Dermis microvascular lymphatic vessel endothelial cell (primary cell): Measurements from ENCODE around the gene TUSC1. TPM values are rescaled to one million over a fixed set of nuclear protein-coding genes. Genes with fewer than 3 reads are reported as not detected.
"Not testable (repeated sequence)": the region's sequence is repeated elsewhere in the genome, so short reads cannot be mapped to it uniquely, and the experiment has no call there.

Experiments
- DNase-seq, 2 donors: peaks; one replicate each; pipeline versions ENCODE4 v3.0.0 to v3.0.0-alpha.2; 2010; ENCODE audit warnings: low read depth in 2 of 2
- total RNA-seq: library from RNA; depleted of rRNA; stranded (reverse); fragments of >200 nt; gene quantifications from 2 replicates; pipeline ENCODE4 v1.2.1, GENCODE V29; 2014

TUSC1 gene
- 7.6 and 11.5 TPM in 2 replicates for total RNA-seq

- DNase-seq: peak; percentile 40 to 55
Observed at GRCh38 chr9:25678147-25678666, at the start of gene TUSC1. Gene TUSC1 (minus strand): TSS chr9:25678444. CDS start chr9:25678312, 132 bp downstream.

- no peak for DNase-seq
Observed at GRCh38 chr9:25726871-25727410, 48.7 kb upstream of the TUSC1 start.

GRCh38 chr9:25724424-25724823, 46.2 kb upstream of the TUSC1 start:
- no peak for DNase-seq

GRCh38 chr9:25716220-25716872, 38.1 kb upstream of the TUSC1 start:
- no peak for DNase-seq

- DNase-seq: no peak
Observed at GRCh38 chr9:25709941-25710340, 31.7 kb upstream of the TUSC1 start.

- DNase-seq: no peak
Observed at GRCh38 chr9:25704800-25705199, 26.6 kb upstream of the TUSC1 start.

GRCh38 chr9:25703701-25704357, 25.6 kb upstream of the TUSC1 start:
- no peak for DNase-seq

GRCh38 chr9:25702536-25702935, 24.3 kb upstream of the TUSC1 start:
- no peak for DNase-seq

- DNase-seq: not testable (repeated sequence)
Observed at GRCh38 chr9:25700899-25701298, 22.7 kb upstream of the TUSC1 start.

- no peak for DNase-seq
Observed at GRCh38 chr9:25700430-25700829, 22.2 kb upstream of the TUSC1 start.

GRCh38 chr9:25691786-25692185, 13.5 kb upstream of the TUSC1 start:
- DNase-seq: no peak

- DNase-seq: no peak
Observed at GRCh38 chr9:25684321-25684720, 6.1 kb upstream of the TUSC1 start.

GRCh38 chr9:25681266-25681665, 3.0 kb upstream of the TUSC1 start:
- no peak for DNase-seq

GRCh38 chr9:25678846-25679360, 659 bp upstream of the TUSC1 start:
- DNase-seq: no peak

- DNase-seq: peak; percentile 36 to 50
Observed at GRCh38 chr9:25677301-25678146, 720 bp downstream of the TUSC1 start.

- not testable (repeated sequence) for DNase-seq
Observed at GRCh38 chr9:25675858-25676257, 2.4 kb downstream of the TUSC1 start.

- DNase-seq: no peak
Observed at GRCh38 chr9:25658571-25658970, 19.7 kb downstream of the TUSC1 start.

GRCh38 chr9:25654417-25654816, 23.8 kb downstream of the TUSC1 start:
- DNase-seq: no peak

- no peak for DNase-seq
Observed at GRCh38 chr9:25648116-25648515, 30.1 kb downstream of the TUSC1 start.

GRCh38 chr9:25636026-25636425, 42.2 kb downstream of the TUSC1 start:
- DNase-seq: no peak

- no peak for DNase-seq
Observed at GRCh38 chr9:25629231-25629630, 49.0 kb downstream of the TUSC1 start.
